ENCODE results near the gene KCNT2.

The KCNT2 gene

DNA sequence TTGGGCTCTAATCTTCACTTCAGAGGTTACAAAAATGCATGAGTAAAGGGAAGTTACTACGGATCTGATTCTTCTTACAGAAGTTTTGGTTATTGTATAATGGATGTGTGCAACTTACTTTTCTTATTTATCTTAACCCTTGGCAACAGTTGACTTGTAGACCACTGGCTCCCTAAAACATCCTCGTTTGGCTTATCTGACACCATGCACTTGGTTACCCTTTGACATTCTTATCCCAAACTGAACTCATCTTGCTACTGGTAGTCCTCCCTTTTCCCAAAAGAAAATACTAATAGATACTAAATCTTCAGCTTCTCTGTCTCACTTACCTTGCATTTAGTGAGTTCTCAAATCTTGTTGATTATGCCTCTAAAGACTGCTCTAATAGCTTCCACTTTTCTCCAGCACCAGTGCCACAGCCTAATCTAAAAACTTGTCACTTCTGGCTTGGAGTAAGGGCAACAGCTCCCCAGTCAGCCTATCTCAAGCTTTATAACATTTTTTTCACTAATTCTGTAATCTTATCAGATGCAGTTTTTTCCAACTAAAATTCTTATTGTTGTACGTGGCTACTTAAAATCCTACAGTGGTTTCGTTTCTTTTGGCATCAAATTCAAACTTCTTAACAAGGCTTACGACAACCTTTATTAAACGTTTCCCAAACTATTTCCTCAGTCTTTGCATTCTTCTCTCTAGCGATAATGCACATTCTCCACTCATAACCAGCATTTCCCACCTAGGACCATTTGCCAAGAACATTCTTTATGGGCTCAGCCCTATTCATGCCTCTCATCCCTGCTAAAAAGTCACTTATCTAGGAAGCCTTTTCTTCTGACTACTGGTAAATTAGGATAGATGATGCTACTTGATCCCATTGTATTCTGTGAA is 204.2 kb downstream of the KCNT2 start:
- no peak overlapping the region for H3K4me3 ChIP-seq (ENCODE audit: low read depth, low read length)

DNA sequence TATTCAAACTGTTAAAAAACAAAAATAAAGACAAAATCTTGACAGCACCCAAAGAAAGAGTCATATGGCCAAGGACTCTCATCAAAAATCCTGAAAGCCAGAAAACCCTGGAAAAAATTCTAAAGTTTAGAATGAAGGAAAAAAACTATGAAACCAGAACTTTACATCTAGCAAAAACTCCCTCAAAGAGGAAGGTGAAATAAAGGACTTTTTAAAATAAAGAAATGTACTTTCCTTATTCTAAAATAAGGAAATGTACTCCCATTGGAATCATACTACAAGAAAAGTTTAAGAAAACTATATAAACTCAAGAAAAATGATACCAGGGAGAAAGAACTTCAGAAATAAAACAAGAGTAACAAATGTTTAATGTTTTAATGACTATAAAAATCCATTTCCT is 206.3 kb downstream of the KCNT2 start:
- H3K4me3 ChIP-seq (ENCODE audit: low read depth, low read length) = no peak overlapping the region

DNA sequence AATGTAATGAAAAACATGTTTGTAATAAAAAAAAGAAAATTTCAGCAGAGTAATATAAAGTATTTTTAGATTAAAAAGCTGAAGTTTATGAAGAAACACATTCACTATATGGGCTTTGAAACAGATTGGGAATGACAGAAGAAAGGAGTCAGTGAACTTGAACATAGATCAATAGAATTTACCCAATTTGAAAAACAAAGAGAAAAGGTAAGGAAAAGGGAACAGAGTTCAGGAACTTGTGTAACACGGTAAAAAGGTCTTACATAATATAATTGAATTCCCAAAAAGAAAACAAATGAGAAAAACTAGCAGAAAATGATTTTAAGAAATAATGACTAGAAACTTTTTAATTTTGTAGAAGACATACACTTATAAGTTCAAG is 206.8 kb downstream of the KCNT2 start:
- no peak overlapping the region for H3K4me3 ChIP-seq (ENCODE audit: low read depth, low read length)

DNA sequence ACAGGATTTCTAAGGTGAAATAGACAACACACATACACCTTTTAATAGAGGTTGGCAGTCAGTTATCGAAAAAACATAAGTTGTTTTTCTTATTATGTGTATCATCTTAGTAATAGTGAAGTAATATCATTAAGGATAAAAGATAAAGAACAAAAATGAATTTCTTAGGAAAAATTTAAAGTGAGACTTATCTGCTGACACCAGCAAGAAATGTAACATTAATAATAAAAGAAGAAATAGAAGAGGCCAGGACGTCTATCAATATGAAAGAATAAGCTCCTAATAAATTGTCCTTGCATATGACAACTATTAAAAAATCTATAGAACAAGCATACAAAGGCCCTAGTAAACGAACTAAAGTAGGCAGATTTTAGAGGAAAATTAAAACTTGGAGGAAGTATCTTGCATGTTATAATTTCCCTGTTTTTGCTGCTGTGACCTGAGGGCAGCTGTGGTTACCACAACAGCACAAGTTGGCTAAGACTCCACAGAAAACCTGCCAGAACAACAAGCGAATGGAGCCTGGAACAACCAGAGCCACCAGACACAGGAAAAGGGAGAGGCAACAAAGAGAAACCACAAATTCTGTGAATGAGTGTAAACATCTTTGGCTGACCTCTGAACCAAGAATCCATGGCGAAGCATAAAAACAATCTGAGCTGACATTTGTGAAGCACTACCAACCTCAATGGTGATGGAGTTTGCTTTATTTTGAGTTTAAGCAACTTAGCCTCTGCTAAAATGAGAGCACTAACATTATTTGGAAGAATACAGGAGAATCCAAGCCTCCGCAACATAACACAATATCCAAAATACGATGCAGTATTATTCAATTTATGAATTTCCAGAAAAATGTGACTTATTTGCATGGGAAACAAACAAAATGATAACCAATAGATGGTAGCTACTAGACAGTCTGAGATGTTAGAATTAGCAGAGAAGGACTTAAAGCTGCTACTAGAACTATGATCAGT is 207.5 kb downstream of the KCNT2 start:
- H3K4me3 ChIP-seq (ENCODE audit: low read depth, low read length) = no peak overlapping the region

DNA sequence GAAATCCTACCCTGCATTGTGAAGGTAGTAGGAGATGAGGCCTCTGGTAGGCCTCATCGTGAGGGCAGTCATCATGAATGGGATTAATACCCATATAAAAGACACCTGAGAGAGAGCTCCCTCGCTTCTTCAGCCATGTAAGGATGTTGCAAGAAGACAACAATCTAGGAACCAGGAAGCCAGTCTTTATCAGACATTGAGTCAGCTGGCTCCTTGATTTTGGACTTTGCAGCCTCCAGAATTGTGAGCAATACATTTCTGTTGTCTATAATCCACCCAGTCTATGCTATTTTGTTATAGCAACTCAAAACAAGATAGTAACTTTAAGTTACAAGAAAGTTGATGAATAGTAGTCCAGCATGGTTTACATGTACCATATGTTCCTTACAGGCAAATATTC is 208.5 kb downstream of the KCNT2 start:
- no peak overlapping the region for H3K4me3 ChIP-seq (ENCODE audit: low read depth, low read length)

DNA sequence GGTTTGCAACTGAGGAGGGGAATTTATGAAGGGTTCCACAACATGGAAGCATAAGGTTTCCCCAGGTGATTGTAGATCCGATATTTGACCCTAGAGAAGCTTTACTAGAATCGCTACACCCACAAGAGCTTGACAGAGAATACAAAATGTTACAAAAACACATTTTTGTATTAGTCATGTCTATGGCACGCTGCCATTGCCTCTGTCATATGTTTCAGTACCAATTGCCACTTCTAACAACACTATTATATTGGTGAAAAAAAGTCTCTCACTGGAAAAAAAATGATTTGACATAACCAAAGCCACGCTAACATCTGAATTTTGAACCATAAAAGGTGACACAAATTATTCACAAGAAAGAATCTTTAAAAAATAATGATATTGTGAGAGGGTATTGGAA is 214.5 kb downstream of the KCNT2 start:
- no peak overlapping the region for H3K4me3 ChIP-seq (ENCODE audit: low read depth, low read length)

DNA sequence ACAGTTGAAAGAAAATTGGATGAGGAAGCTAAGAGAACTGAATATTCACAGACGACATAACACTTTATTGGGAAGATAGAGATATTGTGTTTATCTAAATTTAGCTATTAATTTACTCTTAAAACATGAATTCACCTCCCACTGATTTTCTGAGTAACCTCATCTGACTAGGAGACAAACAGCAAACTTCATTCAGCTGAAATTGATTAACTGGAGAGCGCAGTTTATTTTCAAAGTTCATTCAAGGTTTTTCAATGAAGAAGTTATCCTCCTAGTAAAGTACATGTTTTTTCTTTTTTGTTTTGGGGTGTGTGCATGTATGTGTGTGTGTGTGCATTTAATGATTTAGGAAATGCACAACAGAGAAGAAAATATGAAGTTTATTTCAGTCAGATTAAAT is 215.0 kb downstream of the KCNT2 start:
- H3K4me3 ChIP-seq (ENCODE audit: low read depth, low read length) = no peak overlapping the region

DNA sequence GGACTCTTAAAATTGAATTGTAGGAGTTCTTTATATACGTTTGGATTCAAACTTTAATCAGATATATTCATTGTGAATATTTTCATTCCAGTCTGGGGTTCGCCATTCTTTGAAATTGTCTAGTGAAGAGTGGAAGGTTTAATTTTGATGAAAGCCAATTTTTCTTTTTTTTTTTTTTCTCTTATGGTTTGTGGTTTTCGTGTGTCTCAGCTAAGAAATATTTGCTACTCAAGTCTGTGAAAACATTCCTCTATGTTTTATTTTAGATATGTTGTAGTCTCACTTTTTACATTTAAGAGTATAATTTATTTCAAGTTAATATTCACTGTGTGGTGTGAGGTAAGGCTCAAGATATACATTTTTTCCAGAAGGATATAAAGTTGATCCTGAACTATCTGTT is 220.5 kb downstream of the KCNT2 start:
- H3K4me3 ChIP-seq (ENCODE audit: low read depth, low read length) = no peak overlapping the region

DNA sequence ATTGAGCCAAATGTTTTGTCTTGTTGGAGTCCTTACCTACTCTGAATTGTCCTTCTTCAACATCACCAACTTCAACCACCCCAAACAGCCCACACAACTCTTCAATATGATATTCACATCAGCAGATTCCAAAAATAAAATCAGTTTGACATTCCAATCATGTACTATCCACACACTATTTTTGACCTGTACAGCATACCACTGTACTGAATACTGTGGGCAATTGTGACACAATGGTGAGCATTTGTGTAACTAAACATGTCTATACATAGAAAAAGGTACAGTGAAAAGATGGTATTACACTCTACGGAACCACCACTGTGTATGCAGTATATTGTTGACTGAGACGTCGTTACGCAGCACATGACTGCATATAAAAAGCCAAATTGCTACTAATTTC is 223.1 kb downstream of the KCNT2 start:
- H3K4me3 ChIP-seq (ENCODE audit: low read depth, low read length) = no peak overlapping the region

DNA sequence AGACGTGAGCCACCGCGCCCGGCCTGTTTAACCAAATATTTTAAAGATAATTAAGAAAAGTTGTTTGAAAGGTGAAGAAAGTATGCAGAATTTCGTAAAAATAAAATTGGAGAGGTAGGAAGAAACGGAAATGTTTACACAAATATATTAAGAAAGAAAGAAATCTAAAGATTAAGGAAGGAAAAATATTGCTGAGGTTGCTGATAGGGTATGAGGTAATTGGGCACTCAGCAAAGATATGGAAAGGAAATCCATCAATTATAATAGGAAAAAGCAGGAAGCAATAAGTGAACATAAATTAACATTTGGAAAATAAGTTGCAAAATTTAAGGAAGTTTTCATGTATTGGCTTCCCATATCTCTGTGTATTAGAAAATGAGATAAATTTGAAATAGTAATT is 225.9 kb downstream of the KCNT2 start:
- no peak overlapping the region for H3K4me3 ChIP-seq (ENCODE audit: low read depth, low read length)

DNA sequence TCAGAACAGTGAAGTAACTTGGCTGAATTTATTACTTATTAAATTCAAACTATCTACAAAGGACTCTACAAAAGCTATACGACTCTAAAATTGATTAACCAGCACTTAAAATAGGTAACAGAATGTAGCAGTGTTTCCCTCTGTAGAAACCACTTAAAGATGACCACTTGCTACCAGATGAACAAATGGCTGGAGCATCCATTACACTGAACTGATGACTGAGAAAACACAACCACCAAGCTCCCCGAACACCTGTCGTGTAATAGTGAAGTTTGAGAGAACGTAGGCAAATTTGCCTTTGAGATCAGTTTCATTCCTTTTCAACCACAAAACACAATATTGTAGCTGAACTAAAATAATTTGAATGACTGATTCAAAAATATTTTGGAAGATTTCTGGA is 226.7 kb downstream of the KCNT2 start:
- H3K4me3 ChIP-seq (ENCODE audit: low read depth, low read length) = no peak overlapping the region

DNA sequence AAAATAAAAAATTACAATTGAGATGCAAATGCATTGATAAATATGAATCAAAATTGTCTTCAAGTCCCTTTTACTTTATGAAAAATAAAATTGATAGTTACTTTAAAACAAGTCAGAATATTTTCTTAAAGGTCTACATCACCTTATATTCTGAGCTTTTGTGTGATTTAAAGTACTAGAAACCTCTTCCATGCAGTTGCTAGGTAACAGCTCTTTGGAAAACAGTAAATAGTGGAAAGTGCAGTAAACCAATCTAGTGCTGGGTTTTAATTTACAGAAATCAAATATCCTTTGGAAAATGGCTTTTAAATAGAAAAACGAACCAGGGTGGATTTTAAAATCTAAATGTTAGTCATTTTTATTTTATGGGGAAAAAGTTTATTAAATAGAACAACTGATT is 227.9 kb downstream of the KCNT2 start:
- no peak overlapping the region for H3K4me3 ChIP-seq (ENCODE audit: low read depth, low read length)

DNA sequence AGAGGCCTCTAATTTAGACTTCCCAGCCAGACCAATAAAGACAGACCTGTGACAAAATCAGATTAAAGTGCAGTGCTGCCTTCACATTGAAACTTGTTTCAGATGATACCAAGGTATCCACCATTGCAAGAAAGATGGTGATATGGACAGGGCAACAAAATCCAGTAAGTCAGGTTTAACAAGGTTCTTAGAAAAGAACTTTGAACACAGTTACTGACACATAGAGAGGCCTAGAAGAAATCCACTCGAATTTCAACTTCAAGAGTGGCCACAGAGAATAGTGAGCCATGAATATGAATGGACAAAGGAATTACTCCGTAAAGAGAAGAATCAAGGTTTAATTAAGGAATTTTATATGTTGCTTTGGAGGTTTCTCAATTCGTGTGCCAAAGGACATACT is 230.4 kb downstream of the KCNT2 start:
- no peak overlapping the region for H3K4me3 ChIP-seq (ENCODE audit: low read depth, low read length)

DNA sequence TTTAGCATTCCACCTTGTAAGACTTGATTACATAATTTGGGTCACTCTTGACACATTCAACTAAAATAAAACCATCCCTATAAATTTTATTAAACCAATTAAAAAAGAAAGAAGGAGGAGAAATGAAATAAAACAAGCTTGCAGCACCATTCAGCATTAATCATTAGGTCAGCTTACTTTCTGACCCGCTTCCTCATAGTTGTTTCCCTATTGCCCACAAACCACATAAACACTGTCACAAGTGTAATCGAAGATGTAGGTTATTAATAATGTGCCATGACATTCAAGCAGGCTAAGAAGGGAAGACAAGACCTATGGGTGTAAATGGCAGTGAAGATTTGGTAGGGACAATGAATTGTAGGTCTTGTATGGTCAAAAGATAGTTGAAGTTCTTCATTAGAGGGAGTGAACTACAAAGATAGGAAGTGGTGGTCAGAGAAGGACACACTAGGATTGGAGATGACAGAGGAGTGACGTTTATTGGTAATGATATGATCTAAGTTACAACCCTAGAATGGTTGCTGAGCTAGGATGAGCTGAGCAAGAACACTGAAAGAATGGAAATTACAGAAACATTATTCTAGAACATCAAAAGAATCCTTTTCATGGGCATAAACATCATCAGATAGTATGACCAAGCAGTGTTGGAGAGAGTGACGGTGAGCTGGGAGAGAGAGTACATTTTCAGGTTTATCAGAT is 231.5 kb downstream of the KCNT2 start:
- no peak overlapping the region for H3K4me3 ChIP-seq (ENCODE audit: low read depth, low read length)

DNA sequence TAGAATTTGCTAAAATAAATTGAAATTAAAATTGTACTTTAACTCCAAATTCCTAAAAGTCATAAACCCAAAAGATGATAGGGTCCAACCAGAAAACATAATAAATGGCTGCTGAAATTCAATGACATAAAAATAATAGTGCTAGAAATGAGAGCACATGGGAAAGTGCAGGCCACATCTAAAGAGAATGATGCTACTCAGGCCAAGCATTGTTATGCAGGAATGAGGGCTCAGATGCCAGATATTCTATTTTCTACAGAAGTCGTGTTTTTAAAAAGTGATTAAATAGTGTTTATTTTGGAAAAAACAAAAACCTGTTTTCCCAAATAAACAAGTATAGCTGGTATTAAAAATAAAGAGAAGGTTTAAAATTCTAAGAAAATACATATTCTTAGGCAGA is 234.4 kb downstream of the KCNT2 start:
- H3K4me3 ChIP-seq (ENCODE audit: low read depth, low read length) = no peak overlapping the region

DNA sequence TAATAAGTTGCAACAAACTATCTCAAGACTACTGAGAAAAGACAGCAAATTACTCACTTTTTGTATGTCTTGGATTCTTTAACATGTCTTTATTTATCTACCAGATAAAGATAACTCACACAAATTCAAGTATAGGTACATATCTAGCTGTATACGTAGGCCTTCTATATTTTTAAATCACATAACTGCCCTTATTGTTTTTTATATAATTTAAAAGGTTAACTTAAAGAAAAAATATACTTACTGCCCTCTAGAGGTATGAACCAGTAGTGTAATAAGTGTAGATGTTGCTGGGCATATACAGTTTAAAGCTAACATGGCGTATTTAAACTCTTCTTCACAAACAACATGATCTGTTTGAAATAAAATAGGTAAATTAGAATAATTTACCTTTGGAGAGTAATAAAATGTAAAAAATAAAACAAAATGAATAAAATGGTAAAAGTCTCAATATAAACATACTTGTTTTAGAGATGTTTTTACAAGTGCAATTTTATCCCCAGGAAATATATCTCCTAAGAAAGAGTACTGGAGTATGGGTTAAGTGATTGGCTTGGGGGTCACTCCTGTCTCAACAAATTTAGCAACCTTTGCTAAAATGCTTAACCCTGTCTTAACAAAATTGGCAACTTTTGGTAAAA is 235.2 kb downstream of the KCNT2 start:
- no peak overlapping the region for H3K4me3 ChIP-seq (ENCODE audit: low read depth, low read length)

DNA sequence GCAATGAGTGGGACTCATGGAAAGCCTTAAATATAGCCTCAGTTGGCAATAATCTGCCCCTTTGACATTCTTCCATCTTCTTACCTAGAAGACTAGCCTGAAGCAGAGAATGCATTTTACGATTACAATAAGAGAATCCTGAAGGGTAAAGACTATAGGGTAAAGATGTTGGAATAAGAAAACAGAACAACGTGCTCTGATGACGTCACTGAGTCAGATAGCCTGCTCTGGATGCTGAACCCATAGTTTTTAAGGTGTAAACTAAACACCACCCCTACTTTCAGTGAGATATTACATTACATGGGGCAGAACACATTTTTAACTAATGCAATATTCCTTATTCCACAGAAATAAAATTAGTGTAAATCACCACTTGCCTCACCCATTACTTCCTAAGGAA is 240.4 kb downstream of the KCNT2 start:
- H3K4me3 ChIP-seq (ENCODE audit: low read depth, low read length) = no peak overlapping the region

DNA sequence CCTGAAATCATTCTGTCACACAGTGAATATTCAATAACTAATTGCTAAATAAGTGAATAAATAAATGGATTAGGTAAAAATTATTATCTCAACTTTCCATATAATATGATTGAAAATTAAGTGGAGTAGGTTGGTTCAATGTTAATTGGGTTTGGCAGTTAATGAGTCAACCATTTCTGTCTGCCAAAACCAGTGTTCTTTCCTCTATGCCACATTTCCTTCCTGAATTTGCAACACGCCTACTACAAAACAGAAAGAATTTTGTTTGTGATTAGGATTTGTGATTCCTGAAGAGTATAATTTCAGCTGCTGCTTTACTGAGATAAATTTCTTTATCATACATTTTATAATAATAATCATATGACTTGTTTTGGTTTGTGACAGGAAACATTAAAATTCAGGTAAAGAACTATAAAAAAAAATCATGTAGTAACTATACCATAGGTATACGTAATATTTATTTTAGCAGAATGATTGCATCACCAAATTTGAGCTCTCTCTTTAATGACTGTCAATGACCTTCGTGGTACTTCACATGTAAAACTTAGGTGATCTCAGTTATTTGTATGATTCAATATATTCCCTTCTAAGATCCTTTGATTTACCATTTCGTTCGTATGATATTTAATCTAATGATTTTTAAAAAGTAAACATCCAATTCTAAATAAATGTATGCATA is 241.3 kb downstream of the KCNT2 start:
- H3K4me3 ChIP-seq (ENCODE audit: low read depth, low read length) = no peak overlapping the region

DNA sequence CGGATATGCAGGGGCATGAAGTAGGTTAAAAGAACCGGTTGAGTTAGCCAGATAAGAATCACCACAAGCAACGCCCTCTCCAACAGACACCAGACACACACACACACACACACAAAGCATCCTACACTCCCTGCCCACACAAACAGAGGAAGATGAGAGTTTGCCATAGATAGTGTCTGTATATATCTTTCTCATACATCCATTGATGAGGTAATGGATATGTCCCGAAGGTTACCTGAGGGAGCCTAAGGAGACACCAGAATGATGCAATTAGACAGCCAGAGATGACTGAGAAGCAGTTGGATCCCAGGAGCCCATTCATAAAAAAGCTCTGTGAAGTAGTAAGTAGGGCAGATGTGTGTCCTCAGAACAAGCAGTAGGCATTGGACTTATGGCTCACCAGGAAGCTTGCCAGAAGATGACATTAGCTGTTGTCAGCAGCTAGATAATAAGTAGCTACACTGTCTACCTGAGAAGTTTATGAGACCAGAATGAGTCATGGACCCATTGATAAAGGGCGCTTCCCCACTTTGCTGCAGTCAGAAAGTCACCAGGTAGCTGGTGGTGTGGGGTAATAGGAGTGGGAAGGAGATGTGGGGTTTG is 247.0 kb downstream of the KCNT2 start:
- no peak overlapping the region for H3K4me3 ChIP-seq (ENCODE audit: low read depth, low read length)

DNA sequence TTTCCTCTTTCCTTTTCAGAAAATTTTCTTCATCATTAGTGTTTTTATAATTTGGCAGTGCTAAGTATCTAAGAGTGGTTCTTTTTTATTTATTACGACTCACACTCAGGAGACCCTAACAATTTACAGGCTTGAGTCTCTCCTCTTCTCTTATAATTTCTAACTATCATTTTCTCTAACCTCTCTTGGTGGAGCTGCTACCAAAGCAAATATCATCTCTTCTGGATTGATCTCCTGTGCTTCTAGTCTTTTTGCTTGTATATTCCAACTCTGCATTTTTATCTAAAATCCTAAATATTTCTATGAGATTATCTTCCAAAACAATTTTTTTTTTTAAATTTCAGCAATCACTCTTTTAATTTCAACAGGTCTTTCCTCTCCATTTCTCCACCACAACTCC is 250.3 kb downstream of the KCNT2 start:
- H3K4me3 ChIP-seq (ENCODE audit: low read depth, low read length) = no peak overlapping the region
